Esophagus muscularis mucosa (tissue), 3 donors: Measurements from ENCODE around the gene RHOF.

Source experiments
- CTCF ChIP-seq, 3 experiments: fragments of 200-600 bp in 2 of 3; fragments of 450-650 bp in 1 of 3; sonication (generic) in 2 of 3; IDR thresholded peaks; one replicate each; pipeline ENCODE4 v1.5.1; 2017 to 2019; ENCODE audit warnings: antibody characterized with exemption in 3 of 3, mild to moderate bottlenecking in 2 of 3, moderate library complexity in 1 of 3
- EP300 ChIP-seq: sonication (generic); formaldehyde crosslinking; IDR thresholded peaks from one replicate; pipeline ENCODE4 v1.6.1; 2017; ENCODE audit warnings: antibody characterized with exemption

- TF ChIP-seq EP300 (no peak), CTCF (IDR thresholded peaks at IDR 0.05) (no peak)
Measured at GRCh38 chr12:121812921-121813896, 19.7 kb upstream of the RHOF start.
